Uterus (tissue), 2 donors: Measurements from ENCODE around the gene GNE.

Experiments
- POLR2A ChIP-seq, 2 donors: fragments of 450-650 bp; IDR thresholded peaks; one replicate each; pipeline ENCODE4 v1.6.1; 2016; ENCODE audit warnings: antibody characterized with exemption in 2 of 2, mild to moderate bottlenecking in 1 of 2, moderate library complexity in 1 of 2
- TF ChIP-seq, protein P1 (sequence below), 4 experiments: fragments of 200-600 bp in 2 of 4; fragments of 450-650 bp in 2 of 4; sonication (generic) in 2 of 4; IDR thresholded peaks; one replicate each; pipeline ENCODE4 v1.5.1; 2016 to 2019; ENCODE audit warnings: antibody characterized with exemption in 4 of 4, mild to moderate bottlenecking in 2 of 4, moderate library complexity in 1 of 4

DNA sequence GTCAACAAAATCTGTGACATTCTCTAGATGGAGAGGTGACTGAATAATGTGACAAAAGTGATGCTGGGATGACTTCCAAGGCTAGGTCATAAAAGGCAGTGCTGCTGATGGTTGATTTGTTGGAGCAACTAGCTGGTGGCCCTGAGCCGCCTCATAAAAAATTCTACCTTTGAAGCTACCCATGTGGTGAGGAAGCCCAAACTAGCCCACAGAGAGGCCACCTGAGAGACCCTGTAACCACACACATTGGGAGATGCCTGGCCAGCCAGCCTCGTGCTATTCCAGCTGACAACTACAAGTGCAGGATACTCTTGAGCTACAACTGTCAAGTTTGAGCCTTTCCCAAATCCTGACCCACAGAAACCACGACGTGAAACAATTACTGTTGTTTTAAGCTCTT lies 44.9 kb downstream of the GNE start:
- TF ChIP-seq POLR2A (IDR thresholded peaks at IDR 0.05), result no peak
- TF ChIP-seq, protein P1, sequence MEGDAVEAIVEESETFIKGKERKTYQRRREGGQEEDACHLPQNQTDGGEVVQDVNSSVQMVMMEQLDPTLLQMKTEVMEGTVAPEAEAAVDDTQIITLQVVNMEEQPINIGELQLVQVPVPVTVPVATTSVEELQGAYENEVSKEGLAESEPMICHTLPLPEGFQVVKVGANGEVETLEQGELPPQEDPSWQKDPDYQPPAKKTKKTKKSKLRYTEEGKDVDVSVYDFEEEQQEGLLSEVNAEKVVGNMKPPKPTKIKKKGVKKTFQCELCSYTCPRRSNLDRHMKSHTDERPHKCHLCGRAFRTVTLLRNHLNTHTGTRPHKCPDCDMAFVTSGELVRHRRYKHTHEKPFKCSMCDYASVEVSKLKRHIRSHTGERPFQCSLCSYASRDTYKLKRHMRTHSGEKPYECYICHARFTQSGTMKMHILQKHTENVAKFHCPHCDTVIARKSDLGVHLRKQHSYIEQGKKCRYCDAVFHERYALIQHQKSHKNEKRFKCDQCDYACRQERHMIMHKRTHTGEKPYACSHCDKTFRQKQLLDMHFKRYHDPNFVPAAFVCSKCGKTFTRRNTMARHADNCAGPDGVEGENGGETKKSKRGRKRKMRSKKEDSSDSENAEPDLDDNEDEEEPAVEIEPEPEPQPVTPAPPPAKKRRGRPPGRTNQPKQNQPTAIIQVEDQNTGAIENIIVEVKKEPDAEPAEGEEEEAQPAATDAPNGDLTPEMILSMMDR (IDR thresholded peaks at IDR 0.05), result no peak
